ENCODE results near the gene HOXA5. TPM values are rescaled to one million over a fixed set of nuclear protein-coding genes. Genes with fewer than 3 reads are reported as not detected.

The HOXA5 gene
- total and polyA plus RNA-seq, 10 of the 15 experiments (the other 5 are each of a cell fraction or from before 2014, with no cell fraction given) = 0.05 to 0.13 TPM; not detected in 8

GRCh38 chr7:27191161-27191731 is 47.8 kb upstream of the HOXA5 start:
- FAIRE-seq = no peak
- Histone ChIP-seq H3K9me3 (replicated peaks; ENCODE audit: control insufficient read depth, insufficient read depth, low read length) (no peaks in the 10 kb centered on the region; the same call in 2 of the 3 replicates), H4K20me1 (ENCODE audit: control insufficient read depth, insufficient read depth) (0 out of 2 replicates have a peak, but pooled peaks cover 3% of the 10 kb centered on the region), H3K4me2 (ENCODE audit: control insufficient read depth, insufficient read depth) (no peak overlapping the region), H3K4me1 (ENCODE audit: control insufficient read depth, insufficient read depth, low read length) (no peaks in the 10 kb centered on the region), H3K4me3 (no peak overlapping the region), H3K36me3 (ENCODE audit: control insufficient read depth in 2 of 2, insufficient read depth in 2 of 2, low read length in 1 of 2) (no peaks in the 10 kb centered on the region), H2AFZ (ENCODE audit: control insufficient read depth, low read depth, low read length) (no peak overlapping the region), H3K79me2 (ENCODE audit: control insufficient read depth, insufficient read depth, low read length) (no peaks in the 10 kb centered on the region), H3K27ac (ENCODE audit: control insufficient read depth, insufficient read depth) (no peak overlapping the region), H3K27me3 (replicated peaks in 1 of 2; ENCODE audit: control insufficient read depth in 2 of 2, insufficient read depth in 2 of 2, low read length in 1 of 2) (peaks cover 34 to 36% of the 10 kb centered on the region in 2 experiments), H3K9ac (ENCODE audit: control insufficient read depth, insufficient read depth, low read length) (no peak overlapping the region)
- BruUV-seq (replicated peaks) = no TSS peak
- intact Hi-C loops (cut with micrococcal nuclease; ENCODE audit: unreplicated experiment) (no loop called here), in situ Hi-C loops (cut with MboI) (no loop called here)
- ChIA-PET RAD21 (ENCODE audit: unreplicated experiment) (no interaction called here), POLR2A (no interaction called here), CTCF (interaction anchor here (0.7 to 1.8 kb wide), 3 partner anchors 12 to 871 kb away, joined by 3 to 5 read pairs (median 3); no protein-coding TSS in a partner anchor), SMC1A (ENCODE audit: uncharacterized antibody, unreplicated experiment) (no interaction called here)
- ATAC-seq = no peak
- 23% methylated on average over 15 of the region's 15 CpGs for WGBS (ENCODE audit: insufficient coverage, insufficient replicate concordance, low lambda C conversion rate, missing lambda C conversion rate)
- DNase-seq (ENCODE audit: low read depth, low spot score) = no peak
- TF ChIP-seq CREB1 (IDR thresholded peaks at IDR 0.05; ENCODE audit: low read depth) = no peak
- TF ChIP-seq GATAD2B (conservative IDR thresholded peaks at IDR 0.05; ENCODE audit: low read depth) = no peak
- TF ChIP-seq BMI1 (IDR thresholded peaks at IDR 0.05; ENCODE audit: borderline replicate concordance) = no peak
- TF ChIP-seq TCF12 (IDR thresholded peaks at IDR 0.05; ENCODE audit: low read depth, low read length) = no peak
- TF ChIP-seq CTCF (IDR thresholded peaks at IDR 0.05 in 2 of 3, conservative IDR thresholded peaks at IDR 0.05 in 1 of 3; ENCODE audit: control insufficient read depth in 2 of 3, extremely low read depth in 1 of 3, insufficient read depth in 1 of 3, low read depth in 3 of 3, low read length in 3 of 3) = no peak
- TF ChIP-seq NFIC (IDR thresholded peaks at IDR 0.05; ENCODE audit: low read depth, low read length) = no peak
- TF ChIP-seq, protein P1, sequence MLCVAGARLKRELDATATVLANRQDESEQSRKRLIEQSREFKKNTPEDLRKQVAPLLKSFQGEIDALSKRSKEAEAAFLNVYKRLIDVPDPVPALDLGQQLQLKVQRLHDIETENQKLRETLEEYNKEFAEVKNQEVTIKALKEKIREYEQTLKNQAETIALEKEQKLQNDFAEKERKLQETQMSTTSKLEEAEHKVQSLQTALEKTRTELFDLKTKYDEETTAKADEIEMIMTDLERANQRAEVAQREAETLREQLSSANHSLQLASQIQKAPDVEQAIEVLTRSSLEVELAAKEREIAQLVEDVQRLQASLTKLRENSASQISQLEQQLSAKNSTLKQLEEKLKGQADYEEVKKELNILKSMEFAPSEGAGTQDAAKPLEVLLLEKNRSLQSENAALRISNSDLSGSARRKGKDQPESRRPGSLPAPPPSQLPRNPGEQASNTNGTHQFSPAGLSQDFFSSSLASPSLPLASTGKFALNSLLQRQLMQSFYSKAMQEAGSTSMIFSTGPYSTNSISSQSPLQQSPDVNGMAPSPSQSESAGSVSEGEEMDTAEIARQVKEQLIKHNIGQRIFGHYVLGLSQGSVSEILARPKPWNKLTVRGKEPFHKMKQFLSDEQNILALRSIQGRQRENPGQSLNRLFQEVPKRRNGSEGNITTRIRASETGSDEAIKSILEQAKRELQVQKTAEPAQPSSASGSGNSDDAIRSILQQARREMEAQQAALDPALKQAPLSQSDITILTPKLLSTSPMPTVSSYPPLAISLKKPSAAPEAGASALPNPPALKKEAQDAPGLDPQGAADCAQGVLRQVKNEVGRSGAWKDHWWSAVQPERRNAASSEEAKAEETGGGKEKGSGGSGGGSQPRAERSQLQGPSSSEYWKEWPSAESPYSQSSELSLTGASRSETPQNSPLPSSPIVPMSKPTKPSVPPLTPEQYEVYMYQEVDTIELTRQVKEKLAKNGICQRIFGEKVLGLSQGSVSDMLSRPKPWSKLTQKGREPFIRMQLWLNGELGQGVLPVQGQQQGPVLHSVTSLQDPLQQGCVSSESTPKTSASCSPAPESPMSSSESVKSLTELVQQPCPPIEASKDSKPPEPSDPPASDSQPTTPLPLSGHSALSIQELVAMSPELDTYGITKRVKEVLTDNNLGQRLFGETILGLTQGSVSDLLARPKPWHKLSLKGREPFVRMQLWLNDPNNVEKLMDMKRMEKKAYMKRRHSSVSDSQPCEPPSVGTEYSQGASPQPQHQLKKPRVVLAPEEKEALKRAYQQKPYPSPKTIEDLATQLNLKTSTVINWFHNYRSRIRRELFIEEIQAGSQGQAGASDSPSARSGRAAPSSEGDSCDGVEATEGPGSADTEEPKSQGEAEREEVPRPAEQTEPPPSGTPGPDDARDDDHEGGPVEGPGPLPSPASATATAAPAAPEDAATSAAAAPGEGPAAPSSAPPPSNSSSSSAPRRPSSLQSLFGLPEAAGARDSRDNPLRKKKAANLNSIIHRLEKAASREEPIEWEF (IDR thresholded peaks at IDR 0.05; ENCODE audit: insufficient replicate concordance, low read depth, low read length) = no peak
- TF ChIP-seq, protein P2, sequence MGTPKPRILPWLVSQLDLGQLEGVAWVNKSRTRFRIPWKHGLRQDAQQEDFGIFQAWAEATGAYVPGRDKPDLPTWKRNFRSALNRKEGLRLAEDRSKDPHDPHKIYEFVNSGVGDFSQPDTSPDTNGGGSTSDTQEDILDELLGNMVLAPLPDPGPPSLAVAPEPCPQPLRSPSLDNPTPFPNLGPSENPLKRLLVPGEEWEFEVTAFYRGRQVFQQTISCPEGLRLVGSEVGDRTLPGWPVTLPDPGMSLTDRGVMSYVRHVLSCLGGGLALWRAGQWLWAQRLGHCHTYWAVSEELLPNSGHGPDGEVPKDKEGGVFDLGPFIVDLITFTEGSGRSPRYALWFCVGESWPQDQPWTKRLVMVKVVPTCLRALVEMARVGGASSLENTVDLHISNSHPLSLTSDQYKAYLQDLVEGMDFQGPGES (IDR thresholded peaks at IDR 0.05) = no peak
